ENCODE measurements around the gene DNAH3.
"Not testable (repeated sequence)": the region's sequence is repeated elsewhere in the genome, so short reads cannot be mapped to it uniquely, and the experiment has no call there.

The DNAH3 gene

GRCh38 chr16:20941636-20941926, 209.1 kb downstream of the DNAH3 start:
- Histone ChIP-seq H3K9me3 (ENCODE audit: control insufficient read depth in 5 of 5, low read length in 5 of 5) (no peaks in the 10 kb centered on the region), H3K27me3 (ENCODE audit: control insufficient read depth in 5 of 5, insufficient read depth in 4 of 5, low read length in 5 of 5) (no peaks in the 10 kb centered on the region), H3K4me3 (ENCODE audit: low read depth in 1 of 5, low read length in 5 of 5) (no peak overlapping the region), H3K27ac (ENCODE audit: low read depth, low read length) (no peak overlapping the region), H3K36me3 (ENCODE audit: control insufficient read depth in 5 of 5, insufficient read depth in 5 of 5, low read length in 5 of 5) (no peaks in the 10 kb centered on the region), H3K9ac (ENCODE audit: low read length in 5 of 5) (no peak overlapping the region), H3K4me1 (ENCODE audit: control insufficient read depth in 5 of 5, insufficient read depth in 5 of 5, low read length in 5 of 5) (peaks cover 0 to 12% (median 7%) of the 10 kb centered on the region in 5 donors)

- H3K27me3 ChIP-seq (ENCODE audit: control insufficient read depth in 5 of 5, insufficient read depth in 4 of 5, low read length in 5 of 5), result no peaks in the 10 kb centered on the region
- no peak overlapping the region for H3K4me3 ChIP-seq (ENCODE audit: low read depth in 1 of 5, low read length in 5 of 5)
- peaks cover 0 to 12% (median 7%) of the 10 kb centered on the region in 5 donors for H3K4me1 ChIP-seq (ENCODE audit: control insufficient read depth in 5 of 5, insufficient read depth in 5 of 5, low read length in 5 of 5)
- no peak overlapping the region for H3K27ac ChIP-seq (ENCODE audit: low read depth, low read length)
- no peaks in the 10 kb centered on the region for H3K36me3 ChIP-seq (ENCODE audit: control insufficient read depth in 5 of 5, insufficient read depth in 5 of 5, low read length in 5 of 5)
- no peak overlapping the region for H3K9ac ChIP-seq (ENCODE audit: low read length in 5 of 5)
- H3K9me3 ChIP-seq (ENCODE audit: control insufficient read depth in 5 of 5, low read length in 5 of 5), result no peaks in the 10 kb centered on the region
Observed at GRCh38 chr16:20940871-20941635, 209.6 kb downstream of the DNAH3 start.

- no peaks in the 10 kb centered on the region for H3K27me3 ChIP-seq (ENCODE audit: control insufficient read depth in 5 of 5, insufficient read depth in 4 of 5, low read length in 5 of 5)
- no peaks in the 10 kb centered on the region for H3K9me3 ChIP-seq (ENCODE audit: control insufficient read depth in 5 of 5, low read length in 5 of 5)
- H3K27ac ChIP-seq (ENCODE audit: low read depth, low read length), result no peak overlapping the region
- no peaks in the 10 kb centered on the region for H3K36me3 ChIP-seq (ENCODE audit: control insufficient read depth in 5 of 5, insufficient read depth in 5 of 5, low read length in 5 of 5)
- peaks cover 0 to 16% (median 7%) of the 10 kb centered on the region in 5 donors for H3K4me1 ChIP-seq (ENCODE audit: control insufficient read depth in 5 of 5, insufficient read depth in 5 of 5, low read length in 5 of 5)
- no peak overlapping the region for H3K9ac ChIP-seq (ENCODE audit: low read length in 5 of 5)
- H3K4me3 ChIP-seq (ENCODE audit: low read depth in 1 of 5, low read length in 5 of 5), result no peak overlapping the region
Observed at GRCh38 chr16:20939611-20940010, 211.0 kb downstream of the DNAH3 start.

GRCh38 chr16:20938426-20938825, 212.2 kb downstream of the DNAH3 start:
- H3K4me3 ChIP-seq (ENCODE audit: low read depth in 1 of 5, low read length in 5 of 5), result no peak overlapping the region
- H3K9ac ChIP-seq (ENCODE audit: low read length in 5 of 5), result no peak overlapping the region
- H3K4me1 ChIP-seq (ENCODE audit: control insufficient read depth in 5 of 5, insufficient read depth in 5 of 5, low read length in 5 of 5), result peaks cover 0 to 17% (median 7%) of the 10 kb centered on the region in 5 donors
- H3K9me3 ChIP-seq (ENCODE audit: control insufficient read depth in 5 of 5, low read length in 5 of 5), result no peaks in the 10 kb centered on the region
- no peaks in the 10 kb centered on the region for H3K27me3 ChIP-seq (ENCODE audit: control insufficient read depth in 5 of 5, insufficient read depth in 4 of 5, low read length in 5 of 5)
- no peak overlapping the region for H3K27ac ChIP-seq (ENCODE audit: low read depth, low read length)
- H3K36me3 ChIP-seq (ENCODE audit: control insufficient read depth in 5 of 5, insufficient read depth in 5 of 5, low read length in 5 of 5), result no peaks in the 10 kb centered on the region

- H3K4me1 ChIP-seq (ENCODE audit: control insufficient read depth in 5 of 5, insufficient read depth in 5 of 5, low read length in 5 of 5), result peaks cover 0 to 16% (median 7%) of the 10 kb centered on the region in 5 donors
Observed at GRCh38 chr16:20937736-20938135, 212.9 kb downstream of the DNAH3 start.

GRCh38 chr16:20933589-20933988, 217.1 kb downstream of the DNAH3 start:
- Histone ChIP-seq H3K4me3 (ENCODE audit: low read depth in 1 of 5, low read length in 5 of 5) (no peak overlapping the region), H3K27me3 (ENCODE audit: control insufficient read depth in 5 of 5, insufficient read depth in 4 of 5, low read length in 5 of 5) (no peaks in the 10 kb centered on the region), H3K27ac (ENCODE audit: low read depth, low read length) (no peak overlapping the region), H3K36me3 (ENCODE audit: control insufficient read depth in 5 of 5, insufficient read depth in 5 of 5, low read length in 5 of 5) (no peaks in the 10 kb centered on the region), H3K9me3 (ENCODE audit: control insufficient read depth in 5 of 5, low read length in 5 of 5) (no peaks in the 10 kb centered on the region), H3K4me1 (ENCODE audit: control insufficient read depth in 5 of 5, insufficient read depth in 5 of 5, low read length in 5 of 5) (peaks cover 3 to 30% (median 22%) of the 10 kb centered on the region in 5 donors), H3K9ac (ENCODE audit: low read length in 5 of 5) (no peak overlapping the region)

More at GRCh38 chr16:20937736-20938135, 212.9 kb downstream of the DNAH3 start:
- Histone ChIP-seq H3K9ac (ENCODE audit: low read length in 5 of 5) (no peak overlapping the region), H3K27me3 (ENCODE audit: control insufficient read depth in 5 of 5, insufficient read depth in 4 of 5, low read length in 5 of 5) (no peaks in the 10 kb centered on the region), H3K27ac (ENCODE audit: low read depth, low read length) (no peak overlapping the region), H3K4me3 (ENCODE audit: low read depth in 1 of 5, low read length in 5 of 5) (no peak overlapping the region), H3K9me3 (ENCODE audit: control insufficient read depth in 5 of 5, low read length in 5 of 5) (no peaks in the 10 kb centered on the region), H3K36me3 (ENCODE audit: control insufficient read depth in 5 of 5, insufficient read depth in 5 of 5, low read length in 5 of 5) (no peaks in the 10 kb centered on the region)

GRCh38 chr16:20931066-20931600, 219.5 kb downstream of the DNAH3 start:
- Histone ChIP-seq H3K27me3 (ENCODE audit: control insufficient read depth in 5 of 5, insufficient read depth in 4 of 5, low read length in 5 of 5) (no peaks in the 10 kb centered on the region), H3K4me1 (ENCODE audit: control insufficient read depth in 5 of 5, insufficient read depth in 5 of 5, low read length in 5 of 5) (peaks cover 3 to 26% (median 17%) of the 10 kb centered on the region in 5 donors), H3K36me3 (ENCODE audit: control insufficient read depth in 5 of 5, insufficient read depth in 5 of 5, low read length in 5 of 5) (no peaks in the 10 kb centered on the region), H3K9ac (ENCODE audit: low read length in 5 of 5) (no peak overlapping the region), H3K4me3 (ENCODE audit: low read depth in 1 of 5, low read length in 5 of 5) (no peak overlapping the region), H3K9me3 (ENCODE audit: control insufficient read depth in 5 of 5, low read length in 5 of 5) (no peaks in the 10 kb centered on the region), H3K27ac (ENCODE audit: low read depth, low read length) (peak overlapping the region; percentile 69)

- peaks cover 0 to 7% (median 3%) of the 10 kb centered on the region in 5 donors for H3K36me3 ChIP-seq (ENCODE audit: control insufficient read depth in 5 of 5, insufficient read depth in 5 of 5, low read length in 5 of 5)
- peak overlapping the region in 1 of 5 donors; percentile 46 for H3K9ac ChIP-seq (ENCODE audit: low read length in 5 of 5)
- H3K4me1 ChIP-seq (ENCODE audit: control insufficient read depth in 5 of 5, insufficient read depth in 5 of 5, low read length in 5 of 5), result peaks cover 3 to 26% (median 17%) of the 10 kb centered on the region in 5 donors
- H3K4me3 ChIP-seq (ENCODE audit: low read depth in 1 of 5, low read length in 5 of 5), result no peak overlapping the region
- H3K27me3 ChIP-seq (ENCODE audit: control insufficient read depth in 5 of 5, insufficient read depth in 4 of 5, low read length in 5 of 5), result no peaks in the 10 kb centered on the region
- peak overlapping the region; percentile 69 for H3K27ac ChIP-seq (ENCODE audit: low read depth, low read length)
- H3K9me3 ChIP-seq (ENCODE audit: control insufficient read depth in 5 of 5, low read length in 5 of 5), result no peaks in the 10 kb centered on the region
Observed at GRCh38 chr16:20930365-20930690, 220.3 kb downstream of the DNAH3 start.

GRCh38 chr16:20929676-20930364, 220.8 kb downstream of the DNAH3 start:
- H3K27me3 ChIP-seq (ENCODE audit: control insufficient read depth in 5 of 5, insufficient read depth in 4 of 5, low read length in 5 of 5); H3K36me3 ChIP-seq (ENCODE audit: control insufficient read depth in 5 of 5, insufficient read depth in 5 of 5, low read length in 5 of 5); H3K9me3 ChIP-seq (ENCODE audit: control insufficient read depth in 5 of 5, low read length in 5 of 5); H3K4me3 ChIP-seq (ENCODE audit: low read depth in 1 of 5, low read length in 5 of 5): not testable (repeated sequence)
- peak overlapping the region in 1 of 5 donors; percentile 46 for H3K9ac ChIP-seq (ENCODE audit: low read length in 5 of 5)
- H3K27ac ChIP-seq (ENCODE audit: low read depth, low read length), result peak overlapping the region; percentile 69
- peaks cover 3 to 25% (median 17%) of the 10 kb centered on the region in 5 donors for H3K4me1 ChIP-seq (ENCODE audit: control insufficient read depth in 5 of 5, insufficient read depth in 5 of 5, low read length in 5 of 5)

GRCh38 chr16:20928774-20929411, 221.8 kb downstream of the DNAH3 start:
- H3K27ac ChIP-seq (ENCODE audit: low read depth, low read length), result no peak overlapping the region
- H3K27me3 ChIP-seq (ENCODE audit: control insufficient read depth in 5 of 5, insufficient read depth in 4 of 5, low read length in 5 of 5), result no peaks in the 10 kb centered on the region
- H3K36me3 ChIP-seq (ENCODE audit: control insufficient read depth in 5 of 5, insufficient read depth in 5 of 5, low read length in 5 of 5), result peaks cover 0 to 10% (median 5%) of the 10 kb centered on the region in 5 donors
- no peak overlapping the region for H3K4me3 ChIP-seq (ENCODE audit: low read depth in 1 of 5, low read length in 5 of 5)
- peaks cover 3 to 25% (median 17%) of the 10 kb centered on the region in 5 donors for H3K4me1 ChIP-seq (ENCODE audit: control insufficient read depth in 5 of 5, insufficient read depth in 5 of 5, low read length in 5 of 5)
- no peak overlapping the region for H3K9ac ChIP-seq (ENCODE audit: low read length in 5 of 5)
- H3K9me3 ChIP-seq (ENCODE audit: control insufficient read depth in 5 of 5, low read length in 5 of 5), result no peaks in the 10 kb centered on the region
